ENCODE data around the gene ZNF296.

Gene ZNF296

GRCh38 chr19:45027371-45027770 is 48.9 kb downstream of the ZNF296 start:
- in situ Hi-C loops (cut with MboI; ENCODE audit: low sequenced_read_pairs), result no loop called here

GRCh38 chr19:45025264-45025663 is 51.0 kb downstream of the ZNF296 start:
- in situ Hi-C loops (cut with MboI; ENCODE audit: low sequenced_read_pairs), result no loop called here

GRCh38 chr19:45023048-45023447 is 53.2 kb downstream of the ZNF296 start:
- in situ Hi-C loops (cut with MboI; ENCODE audit: low sequenced_read_pairs), result no loop called here

GRCh38 chr19:45021971-45022370 is 54.3 kb downstream of the ZNF296 start:
- in situ Hi-C loops (cut with MboI; ENCODE audit: low sequenced_read_pairs), result no loop called here

All from HL-60/S4 treated with retinoic acid at 250 ng/mL for 4 days and 3 days (cell line).